Non-pigmented ciliary epithelial cell (primary cell): ENCODE data around the gene SLMAP.

Experiments
- DNase-seq: peaks from one replicate; pipeline ENCODE4 v3.0.0-alpha.2; 2010; ENCODE audit warnings: low read depth

SLMAP gene

DNA sequence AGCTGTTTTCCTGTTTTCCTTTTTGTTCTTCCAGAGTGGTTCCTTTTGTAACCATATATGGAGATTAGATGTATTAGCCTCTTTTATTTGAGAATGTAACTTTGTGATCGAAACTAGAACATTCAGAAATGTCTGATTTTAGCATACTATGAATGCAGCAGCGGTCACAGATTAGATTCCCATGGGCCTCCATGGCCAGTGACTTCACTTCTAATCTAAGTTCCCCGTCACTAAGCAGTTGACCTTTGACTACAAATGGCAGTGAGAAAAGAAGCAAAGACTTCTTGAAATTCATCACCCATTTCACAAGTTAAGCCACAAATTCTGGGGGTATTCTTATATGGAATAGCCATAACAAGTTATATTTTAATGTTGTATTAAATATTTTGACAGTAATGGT, 137.6 kb downstream of the SLMAP start:
- no peak for DNase-seq

GRCh38 chr3:57896031-57896430, 139.9 kb downstream of the SLMAP start:
- DNase-seq = no peak

GRCh38 chr3:57896691-57897090, 140.6 kb downstream of the SLMAP start:
- no peak for DNase-seq

DNA sequence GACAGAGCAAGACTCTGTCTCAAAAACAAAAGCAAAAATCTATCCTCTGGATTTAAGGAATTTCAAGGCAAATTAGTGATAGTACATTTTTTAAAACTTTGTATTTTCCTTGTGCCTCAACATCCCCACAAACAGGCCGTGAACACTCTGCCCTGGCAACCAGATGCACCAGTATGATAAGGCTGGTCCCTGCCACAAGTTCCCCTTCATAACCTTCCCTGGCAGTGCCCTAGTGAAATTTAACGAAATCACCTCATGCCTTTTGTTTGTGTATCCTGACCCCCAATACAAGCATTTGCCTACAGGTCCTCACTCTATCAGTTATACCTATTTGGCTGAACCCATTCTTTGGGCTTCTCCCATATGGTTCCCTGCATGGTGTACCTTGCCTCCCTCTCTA, 144.7 kb downstream of the SLMAP start:
- no peak for DNase-seq

GRCh38 chr3:57903124-57903890, 147.2 kb downstream of the SLMAP start:
- DNase-seq = no peak

GRCh38 chr3:57910990-57911389, 154.9 kb downstream of the SLMAP start:
- no peak for DNase-seq

DNA sequence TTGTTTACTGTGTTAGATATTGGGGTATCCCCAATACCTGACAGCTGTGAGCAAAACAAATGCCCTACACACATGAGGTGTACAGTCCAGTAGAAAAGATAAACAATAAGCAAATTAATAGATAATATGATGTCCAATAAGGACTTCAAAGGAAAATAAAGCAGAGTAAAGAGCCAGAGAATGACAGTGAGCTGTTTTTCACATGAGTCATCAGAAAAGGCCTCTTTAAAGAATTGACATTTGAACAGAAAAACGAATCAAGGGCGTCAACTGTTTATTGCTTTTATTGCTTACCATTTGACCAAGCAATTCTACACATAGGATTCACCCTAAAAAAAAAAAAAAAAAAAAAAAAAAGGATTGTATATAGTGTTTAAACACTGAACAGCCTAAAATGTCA, 155.5 kb downstream of the SLMAP start:
- DNase-seq = peak; percentile 26

GRCh38 chr3:57917601-57918000, 161.5 kb downstream of the SLMAP start:
- no peak for DNase-seq

- DNase-seq = peak; percentile 77
These were observed 162.2 kb downstream of the SLMAP start for GRCh38 chr3:57918123-57918837.

DNA sequence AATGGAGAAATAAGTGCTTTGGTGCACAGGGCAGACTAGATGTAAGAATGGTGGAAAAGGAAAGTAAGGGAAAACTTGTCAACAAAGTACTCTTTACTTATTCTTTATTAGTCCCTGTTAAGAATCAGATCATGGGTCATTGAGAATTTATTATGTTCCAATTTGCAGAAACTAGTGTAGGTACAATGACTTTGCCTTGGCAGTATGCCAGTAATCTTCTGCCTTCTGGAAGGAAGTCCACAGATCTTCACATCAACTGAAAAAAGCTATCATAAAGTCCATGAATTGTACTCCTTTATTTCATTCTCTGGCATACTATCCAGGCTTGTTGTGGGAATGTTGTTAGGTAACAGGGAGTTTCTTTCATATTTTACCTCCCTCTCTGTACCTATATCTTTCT, 163.9 kb downstream of the SLMAP start:
- DNase-seq = no peak

- no peak for DNase-seq
These were observed 167.0 kb downstream of the SLMAP start for GRCh38 chr3:57923101-57923500.

DNA sequence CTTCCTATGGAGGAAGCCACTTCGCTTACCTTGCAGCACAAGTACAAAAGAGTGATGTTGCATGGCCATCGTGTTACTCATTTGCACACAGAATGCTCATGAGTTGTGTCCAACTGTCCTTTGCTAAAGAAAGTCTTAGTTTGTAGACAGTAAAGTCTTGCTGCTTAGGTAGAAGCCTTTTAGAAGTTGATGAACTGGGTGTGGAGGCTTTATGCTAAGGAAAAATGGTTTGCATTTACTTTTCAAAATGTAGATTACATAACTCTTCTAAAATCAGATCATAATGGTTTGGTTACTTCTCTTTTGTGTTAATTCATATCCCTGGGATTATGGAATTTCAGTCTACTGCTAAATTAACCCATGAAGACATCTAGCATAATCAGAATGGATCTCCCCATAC, 167.6 kb downstream of the SLMAP start:
- DNase-seq = no peak

GRCh38 chr3:57927166-57927565, 171.1 kb downstream of the SLMAP start:
- no peak for DNase-seq

DNA sequence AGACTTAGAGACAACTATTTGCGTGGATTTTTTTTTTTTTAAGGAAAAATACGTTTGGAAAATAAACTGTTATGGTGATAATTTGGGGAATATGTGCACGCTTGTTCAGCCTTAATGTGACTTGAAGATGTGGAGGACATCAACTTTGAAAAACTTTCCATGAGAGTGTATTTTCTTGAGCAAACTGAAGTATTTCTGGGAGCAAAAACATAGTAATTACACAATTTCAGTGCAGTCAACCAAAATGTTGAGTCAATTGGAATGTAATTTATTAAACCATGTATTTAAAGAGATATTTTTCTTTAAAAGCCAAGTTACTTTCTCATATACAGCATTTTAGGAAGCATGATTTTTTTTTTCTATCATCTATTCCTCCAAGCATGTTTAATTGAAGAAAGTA, 171.8 kb downstream of the SLMAP start:
- DNase-seq = no peak

DNA sequence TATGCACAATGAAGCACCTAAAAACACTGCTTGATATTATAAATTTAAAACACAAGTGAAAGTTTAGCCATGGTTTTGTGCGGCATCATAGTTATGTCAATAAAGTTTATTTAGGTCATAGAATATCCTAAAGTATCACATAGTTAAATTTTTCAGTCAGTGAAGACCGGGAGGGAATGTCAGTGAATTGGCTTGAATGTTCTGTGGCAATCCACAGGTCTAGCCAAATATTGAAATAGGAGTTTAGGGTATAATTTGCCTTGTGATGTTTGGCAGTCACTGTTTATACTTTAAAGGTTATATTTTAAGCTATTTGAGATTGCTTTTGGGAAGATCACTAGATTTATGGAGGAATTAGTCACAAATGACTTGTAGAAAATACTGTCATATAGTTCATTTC, 172.4 kb downstream of the SLMAP start:
- DNase-seq = no peak

DNA sequence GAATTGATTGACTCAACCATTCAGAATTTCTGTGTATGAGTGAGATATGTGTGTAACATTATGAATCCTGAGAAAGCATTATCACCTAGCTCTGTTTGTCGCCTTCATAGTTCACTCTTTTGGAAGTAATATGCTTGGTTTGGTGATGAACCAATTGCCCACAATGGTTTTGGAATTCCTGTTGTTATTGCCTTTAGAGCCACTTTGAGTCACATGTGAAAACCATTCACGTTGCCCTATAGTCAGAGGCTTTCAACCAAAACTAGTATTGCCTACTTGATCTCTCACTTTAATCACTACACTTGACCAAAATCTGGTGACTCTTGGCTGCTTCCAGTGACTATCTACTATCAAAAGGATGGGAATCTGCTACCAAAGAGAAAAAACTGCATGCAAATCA, 173.9 kb downstream of the SLMAP start:
- no peak for DNase-seq

- DNase-seq = no peak
These were observed 177.5 kb downstream of the SLMAP start for GRCh38 chr3:57933602-57934001.

- no peak for DNase-seq
These were observed 178.3 kb downstream of the SLMAP start for GRCh38 chr3:57934373-57934772.

- no peak for DNase-seq
These were observed 179.4 kb downstream of the SLMAP start for GRCh38 chr3:57935539-57935938.

- no peak for DNase-seq
These were observed 181.0 kb downstream of the SLMAP start for GRCh38 chr3:57937092-57937491.

DNA sequence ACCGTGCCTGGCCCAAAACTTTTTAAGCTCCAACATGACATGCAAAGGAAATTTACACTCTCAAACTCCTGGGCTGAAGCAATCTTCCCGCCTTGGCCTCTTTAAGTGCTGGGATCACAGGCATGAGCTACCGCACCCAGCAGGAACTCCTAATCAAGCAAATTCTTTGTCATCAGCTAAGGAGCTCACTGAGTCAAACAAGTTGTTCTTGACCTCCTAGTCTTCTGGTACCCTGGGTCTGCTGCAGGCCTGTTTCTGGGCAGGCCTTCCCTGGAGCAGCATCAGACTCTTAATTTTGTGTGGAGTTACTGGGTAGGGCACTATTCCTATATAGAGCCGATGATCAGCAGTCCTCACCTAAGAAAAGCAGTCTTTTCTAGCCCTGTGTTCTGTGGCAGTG, 183.7 kb downstream of the SLMAP start:
- no peak for DNase-seq

- DNase-seq = no peak
These were observed 186.3 kb downstream of the SLMAP start for GRCh38 chr3:57942388-57942787.

DNA sequence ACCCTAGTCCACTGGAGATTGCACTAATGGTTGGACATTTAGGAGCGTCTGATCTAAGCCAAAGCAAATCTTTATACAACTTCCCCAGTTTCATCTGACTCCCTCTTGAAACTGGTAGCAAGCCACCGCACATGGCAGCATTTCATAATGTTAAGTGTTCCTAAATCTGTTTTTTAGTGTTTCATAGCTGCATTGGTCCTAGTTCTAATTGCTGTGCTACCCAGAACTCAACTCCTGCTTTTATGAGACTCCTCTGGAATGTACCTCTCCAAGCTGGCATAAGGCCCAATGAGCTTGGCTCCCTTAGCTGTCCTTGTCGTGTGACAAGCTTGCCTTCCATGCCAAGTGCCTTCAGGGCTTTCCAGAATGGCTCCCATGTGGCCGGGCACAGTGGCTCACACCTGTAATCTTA, 186.8 kb downstream of the SLMAP start:
- DNase-seq = no peak
